Neural progenitor cell (in vitro differentiated cells): Measurements from ENCODE around the gene ARHGAP40.

Experiments
- EZH2 ChIP-seq: fragments of 200-600 bp; sonication (generic); IDR thresholded peaks from 2 replicates; pipeline ENCODE4 v1.6.1; 2017; ENCODE audit warnings: antibody characterized with exemption, mild to moderate bottlenecking, moderate library complexity
- EZH2phosphoT487 ChIP-seq: fragments of 200-600 bp; sonication (generic); IDR thresholded peaks from 2 replicates; pipeline ENCODE4 v1.6.1; 2017; ENCODE audit warnings: antibody characterized with exemption
- TF ChIP-seq, protein P1 (sequence below): fragments of 200-600 bp; sonication (generic); IDR thresholded peaks from 2 replicates; pipeline ENCODE4 v1.5.1; 2017; ENCODE audit warnings: antibody characterized with exemption, mild to moderate bottlenecking

DNA sequence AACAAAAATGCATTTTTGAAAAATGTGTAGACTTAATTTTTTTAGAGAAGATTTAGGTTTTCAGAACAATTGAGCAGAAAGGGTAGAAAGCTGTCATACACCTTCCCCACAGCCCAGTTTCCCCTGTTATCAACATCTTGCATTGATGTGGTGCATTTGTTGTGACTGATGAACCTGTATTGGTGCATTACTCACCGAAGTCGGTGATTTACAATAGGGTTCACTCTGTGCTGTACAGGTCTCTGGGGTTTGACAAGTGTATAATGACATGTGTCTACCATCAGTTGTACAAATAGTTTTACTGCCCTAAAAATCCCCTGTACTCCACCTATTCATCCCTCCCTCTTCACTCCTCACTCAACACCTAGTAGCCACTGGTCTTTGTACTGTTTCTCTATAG is 44.4 kb upstream of the ARHGAP40 start:
- TF ChIP-seq, protein P1, sequence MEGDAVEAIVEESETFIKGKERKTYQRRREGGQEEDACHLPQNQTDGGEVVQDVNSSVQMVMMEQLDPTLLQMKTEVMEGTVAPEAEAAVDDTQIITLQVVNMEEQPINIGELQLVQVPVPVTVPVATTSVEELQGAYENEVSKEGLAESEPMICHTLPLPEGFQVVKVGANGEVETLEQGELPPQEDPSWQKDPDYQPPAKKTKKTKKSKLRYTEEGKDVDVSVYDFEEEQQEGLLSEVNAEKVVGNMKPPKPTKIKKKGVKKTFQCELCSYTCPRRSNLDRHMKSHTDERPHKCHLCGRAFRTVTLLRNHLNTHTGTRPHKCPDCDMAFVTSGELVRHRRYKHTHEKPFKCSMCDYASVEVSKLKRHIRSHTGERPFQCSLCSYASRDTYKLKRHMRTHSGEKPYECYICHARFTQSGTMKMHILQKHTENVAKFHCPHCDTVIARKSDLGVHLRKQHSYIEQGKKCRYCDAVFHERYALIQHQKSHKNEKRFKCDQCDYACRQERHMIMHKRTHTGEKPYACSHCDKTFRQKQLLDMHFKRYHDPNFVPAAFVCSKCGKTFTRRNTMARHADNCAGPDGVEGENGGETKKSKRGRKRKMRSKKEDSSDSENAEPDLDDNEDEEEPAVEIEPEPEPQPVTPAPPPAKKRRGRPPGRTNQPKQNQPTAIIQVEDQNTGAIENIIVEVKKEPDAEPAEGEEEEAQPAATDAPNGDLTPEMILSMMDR = no peak
- no peak for TF ChIP-seq EZH2phosphoT487
- no peak for TF ChIP-seq EZH2
